Measurements from ENCODE around the gene SLC30A2. TPM values are rescaled to one million over a fixed set of nuclear protein-coding genes. Genes with fewer than 3 reads are reported as not detected.

SLC30A2 gene
- total and polyA plus RNA-seq, 4 experiments from 2014 or later, result not detected

- Mint-ChIP-seq H3K27ac (peak overlapping the region; percentile 97 to 99 (median 98)), H3K9me3 (peaks cover 0 to 2% (median 0%) of the 10 kb centered on the region in 8 donors), H3K4me1 (peaks cover 24 to 39% (median 32%) of the 10 kb centered on the region in 4 donors), H3K36me3 (peaks cover 0 to 9% of the 10 kb centered on the region in 2 donors), H3K4me3 (peak overlapping the region; percentile 92 to 96 (median 94)), H3K27me3 (no peaks in the 10 kb centered on the region)
- H3K9me3 ChIP-seq (ENCODE audit: control insufficient read depth in 1 of 2, low read length in 2 of 2), result no peaks in the 10 kb centered on the region
- H3K4me1 ChIP-seq (ENCODE audit: insufficient read depth, low read length), result peaks cover 38% of the 10 kb centered on the region
- peak overlapping the region; percentile 67 to 86 for H3K4me3 ChIP-seq (ENCODE audit: low read length in 2 of 2)
- DNase-seq, result peak in 3 of 5 donors; percentile 4 to 10 (median 9)
- intact Hi-C loops (cut with micrococcal nuclease), result loop anchor here (5.0 kb wide), 1 partner anchor 380 kb away; the partner anchor contains the start of gene MAN1C1
- H3K27ac ChIP-seq (ENCODE audit: low read depth, low read length), result peak overlapping the region; percentile 84
- ChIA-PET POLR2A (ENCODE audit: partially characterized antibody) (interaction anchor here (0.7 to 4.4 kb wide), 19 partner anchors 9 to 756 kb away, joined by 3 to 73 read pairs (median 5); partner anchors contain the start of genes AUNIP, HMGN2, MTFR1L and PAQR7), CTCF (ENCODE audit: partially characterized antibody) (interaction anchor here (0.7 to 12.9 kb wide), 19 partner anchors 9 to 153 kb away, joined by 3 to 583 read pairs (median 5); partner anchors contain the start of gene PDIK1L)
- no peaks in the 10 kb centered on the region for H3K27me3 ChIP-seq (ENCODE audit: insufficient read depth, low read length)
- H3K36me3 ChIP-seq (ENCODE audit: insufficient read depth, low read length), result no peaks in the 10 kb centered on the region
These were observed 48.7 kb downstream of the SLC30A2 start for GRCh38 chr1:25996966-25997827.

GRCh38 chr1:25994402-25995150 is 51.3 kb downstream of the SLC30A2 start:
- no peak overlapping the region for H3K4me3 Mint-ChIP-seq
- Histone ChIP-seq H3K4me1 (ENCODE audit: insufficient read depth, low read length) (peaks cover 58% of the 10 kb centered on the region), H3K36me3 (ENCODE audit: insufficient read depth, low read length) (no peaks in the 10 kb centered on the region), H3K9me3 (ENCODE audit: control insufficient read depth in 1 of 2, low read length in 2 of 2) (no peaks in the 10 kb centered on the region), H3K27ac (ENCODE audit: low read depth, low read length) (no peak overlapping the region), H3K27me3 (ENCODE audit: insufficient read depth, low read length) (no peaks in the 10 kb centered on the region), H3K4me3 (ENCODE audit: low read length in 2 of 2) (no peak overlapping the region)
- ChIA-PET CTCF (ENCODE audit: partially characterized antibody) (interaction anchor here (1.3 to 12.9 kb wide), 4 partner anchors 23 to 98 kb away, joined by 3 to 583 read pairs (median 4); no protein-coding TSS in a partner anchor), POLR2A (ENCODE audit: partially characterized antibody) (interaction anchor here (0.9 to 1.6 kb wide), 8 partner anchors 23 to 119 kb away, joined by 3 to 5 read pairs (median 3); partner anchors contain the start of gene PAQR7)
- intact Hi-C loops (cut with micrococcal nuclease), result loop anchor here (5.0 kb wide), 1 partner anchor 377 kb away; the partner anchor contains the start of gene MAN1C1
- H3K9me3 Mint-ChIP-seq, result peaks cover 0 to 2% (median 0%) of the 10 kb centered on the region in 8 donors
- H3K27me3 Mint-ChIP-seq, result no peaks in the 10 kb centered on the region
- H3K36me3 Mint-ChIP-seq, result peaks cover 0 to 12% of the 10 kb centered on the region in 2 donors
- peaks cover 34 to 61% (median 49%) of the 10 kb centered on the region in 4 donors for H3K4me1 Mint-ChIP-seq
- no peak for DNase-seq
- peak overlapping the region in 1 of 7 donors; percentile 22 for H3K27ac Mint-ChIP-seq

- DNase-seq, result no peak
- H3K36me3 Mint-ChIP-seq, result peaks cover 4 to 18% of the 10 kb centered on the region in 2 donors
- peak overlapping the region in 1 of 8 donors; percentile 40 for H3K4me3 Mint-ChIP-seq
- intact Hi-C loops (cut with micrococcal nuclease), result no loop called here
- peaks cover 34 to 68% (median 54%) of the 10 kb centered on the region in 4 donors for H3K4me1 Mint-ChIP-seq
- Histone ChIP-seq H3K9me3 (ENCODE audit: control insufficient read depth in 1 of 2, low read length in 2 of 2) (no peaks in the 10 kb centered on the region), H3K4me3 (ENCODE audit: low read length in 2 of 2) (no peak overlapping the region), H3K27ac (ENCODE audit: low read depth, low read length) (no peak overlapping the region), H3K27me3 (ENCODE audit: insufficient read depth, low read length) (no peaks in the 10 kb centered on the region), H3K4me1 (ENCODE audit: insufficient read depth, low read length) (peaks cover 61% of the 10 kb centered on the region), H3K36me3 (ENCODE audit: insufficient read depth, low read length) (no peaks in the 10 kb centered on the region)
- no peaks in the 10 kb centered on the region for H3K27me3 Mint-ChIP-seq
- peaks cover 0 to 2% (median 0%) of the 10 kb centered on the region in 8 donors for H3K9me3 Mint-ChIP-seq
- CTCF ChIA-PET (ENCODE audit: partially characterized antibody), result interaction anchor here (0.6 to 12.9 kb wide), 5 partner anchors 22 to 118 kb away, joined by 3 to 583 read pairs (median 3); partner anchors contain the start of gene PAQR7
- peak overlapping the region in 5 of 7 donors; percentile 0 to 71 (median 33) for H3K27ac Mint-ChIP-seq
- POLR2A ChIA-PET (ENCODE audit: partially characterized antibody), result interaction anchor here (1.1 to 1.6 kb wide), 3 partner anchors 22 to 80 kb away, joined by 3 read pairs; no protein-coding TSS in a partner anchor
These were observed 52.5 kb downstream of the SLC30A2 start for GRCh38 chr1:25993197-25993951.

- no peaks in the 10 kb centered on the region for H3K9me3 Mint-ChIP-seq
- H3K4me1 Mint-ChIP-seq, result peaks cover 31 to 68% (median 54%) of the 10 kb centered on the region in 4 donors
- intact Hi-C loops (cut with micrococcal nuclease), result no loop called here
- ChIA-PET CTCF (ENCODE audit: partially characterized antibody) (interaction anchor here (6.7 to 12.9 kb wide), 2 partner anchors 96 to 97 kb away, joined by 65 to 583 read pairs; no protein-coding TSS in a partner anchor), POLR2A (ENCODE audit: partially characterized antibody) (interaction anchor here (1.2 kb wide), 1 partner anchor 70 kb away, joined by 3 read pairs; no protein-coding TSS in a partner anchor)
- H3K4me1 ChIP-seq (ENCODE audit: insufficient read depth, low read length), result peaks cover 60% of the 10 kb centered on the region
- H3K27ac Mint-ChIP-seq, result peak overlapping the region in 3 of 7 donors; percentile 41 to 75 (median 43)
- H3K4me3 Mint-ChIP-seq, result no peak overlapping the region
- H3K27ac ChIP-seq (ENCODE audit: low read depth, low read length), result no peak overlapping the region
- H3K36me3 ChIP-seq (ENCODE audit: insufficient read depth, low read length), result no peaks in the 10 kb centered on the region
- no peak for DNase-seq
- H3K36me3 Mint-ChIP-seq, result peaks cover 4 to 23% of the 10 kb centered on the region in 2 donors
- H3K27me3 ChIP-seq (ENCODE audit: insufficient read depth, low read length), result no peaks in the 10 kb centered on the region
- no peaks in the 10 kb centered on the region for H3K27me3 Mint-ChIP-seq
- H3K4me3 ChIP-seq (ENCODE audit: low read length in 2 of 2), result no peak overlapping the region
- H3K9me3 ChIP-seq (ENCODE audit: control insufficient read depth in 1 of 2, low read length in 2 of 2), result no peaks in the 10 kb centered on the region
These were observed 53.2 kb downstream of the SLC30A2 start for GRCh38 chr1:25992689-25993171.

GRCh38 chr1:25991937-25992688 is 53.8 kb downstream of the SLC30A2 start:
- POLR2A ChIA-PET (ENCODE audit: partially characterized antibody), result interaction anchor here (0.7 to 3.0 kb wide), 4 partner anchors 21 to 117 kb away, joined by 3 to 27 read pairs (median 3); partner anchors contain the start of gene PAQR7
- Histone ChIP-seq H3K36me3 (ENCODE audit: insufficient read depth, low read length) (no peaks in the 10 kb centered on the region), H3K9me3 (ENCODE audit: control insufficient read depth in 1 of 2, low read length in 2 of 2) (no peaks in the 10 kb centered on the region), H3K4me3 (ENCODE audit: low read length in 2 of 2) (no peak overlapping the region), H3K27ac (ENCODE audit: low read depth, low read length) (no peak overlapping the region), H3K4me1 (ENCODE audit: insufficient read depth, low read length) (peaks cover 54% of the 10 kb centered on the region), H3K27me3 (ENCODE audit: insufficient read depth, low read length) (no peaks in the 10 kb centered on the region)
- no peaks in the 10 kb centered on the region for H3K27me3 Mint-ChIP-seq
- DNase-seq, result no peak
- H3K4me3 Mint-ChIP-seq, result peak overlapping the region in 3 of 8 donors; percentile 8 to 41 (median 41)
- no peaks in the 10 kb centered on the region for H3K9me3 Mint-ChIP-seq
- H3K27ac Mint-ChIP-seq, result peak overlapping the region in 4 of 7 donors; percentile 2 to 77 (median 57)
- H3K36me3 Mint-ChIP-seq, result peaks cover 7 to 23% of the 10 kb centered on the region in 2 donors
- peaks cover 30 to 62% (median 48%) of the 10 kb centered on the region in 4 donors for H3K4me1 Mint-ChIP-seq
- intact Hi-C loops (cut with micrococcal nuclease), result loop anchor here (2.0 kb wide), 1 partner anchor 21 kb away; no protein-coding TSS in a partner anchor
- CTCF ChIA-PET (ENCODE audit: partially characterized antibody), result interaction anchor here (1.4 to 6.7 kb wide), 2 partner anchors 78 to 96 kb away, joined by 4 to 65 read pairs; no protein-coding TSS in a partner anchor
